SK-N-SH treated with all-trans-retinoic acid at 6 μM for 48 hours (cell line): ENCODE data around the gene PTBP1.

Experiments used
- ATAC-seq: fragments of 200-7000 bp; cut with Tn5 transposase; 3 replicates; pipeline ENCODE4 v1.9.1; 2020; ENCODE audit warnings: mild to moderate bottlenecking, moderate library complexity
- ARNTL ChIP-seq: fragments of 450-650 bp; formaldehyde crosslinking; IDR thresholded peaks from 2 replicates; pipeline ENCODE4 v1.5.0; 2020; ENCODE audit warnings: low read depth, mild to moderate bottlenecking, moderate library complexity, borderline replicate concordance
- BACH2 ChIP-seq: fragments of 250-450 bp; sonication (Bioruptor Pico); IDR thresholded peaks from 2 replicates; pipeline ENCODE4 v1.9.0; 2021; ENCODE audit warnings: mild to moderate bottlenecking, borderline replicate concordance
- CSDC2 ChIP-seq: fragments of 250-450 bp; sonication (Bioruptor Pico); IDR thresholded peaks from 2 replicates; pipeline ENCODE4 v1.5.0; 2020; ENCODE audit warnings: mild to moderate bottlenecking, moderate library complexity
- OSR1 ChIP-seq: fragments of 250-450 bp; sonication (Bioruptor Pico); IDR thresholded peaks from 2 replicates; pipeline ENCODE4 v1.8.0; 2022; ENCODE audit warnings: moderate library complexity, mild to moderate bottlenecking, inconsistent platforms
- RARB ChIP-seq: fragments of 250-450 bp; sonication (Bioruptor Pico); IDR thresholded peaks from 2 replicates; pipeline ENCODE4 v1.8.0; 2021; ENCODE audit warnings: mild to moderate bottlenecking, moderate library complexity
- TOX ChIP-seq: fragments of 250-450 bp; sonication (Bioruptor Pico); IDR thresholded peaks from 2 replicates; pipeline ENCODE4 v1.8.0; 2021; ENCODE audit warnings: mild to moderate bottlenecking, moderate library complexity, borderline replicate concordance
- ZC3H10 ChIP-seq: fragments of 250-450 bp; sonication (Bioruptor Pico); IDR thresholded peaks from 2 replicates; pipeline ENCODE4 v1.5.1; 2021; ENCODE audit warnings: mild to moderate bottlenecking, moderate library complexity
- ZFP30 ChIP-seq: fragments of 450-650 bp; formaldehyde crosslinking; IDR thresholded peaks from 2 replicates; pipeline ENCODE4 v1.5.0; 2022; ENCODE audit warnings: mild to moderate bottlenecking, moderate library complexity
- ZNF565 ChIP-seq: fragments of 450-650 bp; formaldehyde crosslinking; conservative IDR thresholded peaks from 2 replicates; pipeline ENCODE4 v1.5.0; 2020; ENCODE audit warnings: low read depth, mild to moderate bottlenecking, moderate library complexity
- ZNF70 ChIP-seq: fragments of 450-650 bp; formaldehyde crosslinking; IDR thresholded peaks from 2 replicates; pipeline ENCODE4 v1.5.0; 2020; ENCODE audit warnings: mild to moderate bottlenecking, moderate library complexity
- ZNF8 ChIP-seq: fragments of 450-650 bp; formaldehyde crosslinking; IDR thresholded peaks from 2 replicates; pipeline ENCODE4 v1.5.0; 2020; ENCODE audit warnings: mild to moderate bottlenecking, moderate library complexity
- TF ChIP-seq, protein P1 (sequence below): fragments of 250-450 bp; sonication (Bioruptor Pico); IDR thresholded peaks from 2 replicates; pipeline ENCODE4 v1.8.0; 2021; ENCODE audit warnings: low read depth, mild to moderate bottlenecking, moderate library complexity, borderline replicate concordance
- TF ChIP-seq, protein P2 (sequence below): fragments of 250-450 bp; sonication (Bioruptor Pico); IDR thresholded peaks from 2 replicates; pipeline ENCODE4 v1.8.0; 2020; ENCODE audit warnings: mild to moderate bottlenecking, moderate library complexity, borderline replicate concordance
- TF ChIP-seq, protein P3 (sequence below): fragments of 250-450 bp; sonication (Bioruptor Pico); IDR thresholded peaks from 2 replicates; pipeline ENCODE4 v1.5.0; 2020; ENCODE audit warnings: mild to moderate bottlenecking, moderate library complexity
- TF ChIP-seq, protein P4 (sequence below): fragments of 250-450 bp; sonication (Bioruptor Pico); IDR thresholded peaks from 2 replicates; pipeline ENCODE4 v1.5.1; 2020; ENCODE audit warnings: low read depth, mild to moderate bottlenecking, moderate library complexity

PTBP1 gene

DNA sequence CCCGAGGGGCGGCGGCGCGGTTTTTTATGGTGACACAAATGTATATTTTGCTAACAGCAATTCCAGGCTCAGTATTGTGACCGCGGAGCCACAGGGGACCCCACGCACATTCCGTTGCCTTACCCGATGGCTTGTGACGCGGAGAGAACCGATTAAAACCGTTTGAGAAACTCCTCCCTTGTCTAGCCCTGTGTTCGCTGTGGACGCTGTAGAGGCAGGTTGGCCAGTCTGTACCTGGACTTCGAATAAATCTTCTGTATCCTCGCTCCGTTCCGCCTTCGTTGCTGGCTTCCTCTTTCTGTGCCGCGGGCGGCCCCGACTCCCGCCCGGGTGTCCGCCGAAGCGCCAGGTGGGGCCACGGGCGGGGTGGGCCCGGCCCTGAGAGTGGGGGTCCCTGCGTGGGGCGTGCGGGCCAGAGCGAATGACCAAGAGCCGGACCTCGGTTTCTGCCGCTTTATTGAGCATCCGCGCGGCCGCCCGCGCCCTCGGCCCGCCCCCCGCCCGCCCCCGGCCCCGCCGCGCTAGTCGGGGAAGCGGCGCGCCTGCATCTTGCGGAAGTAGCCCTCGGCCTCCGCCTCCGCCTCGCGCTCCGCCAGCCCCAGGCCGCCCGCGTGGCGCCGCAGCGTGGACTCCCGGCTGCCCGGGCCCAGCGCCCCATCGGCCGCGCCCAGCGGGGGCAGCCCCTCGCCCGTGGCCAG, 14.9 kb downstream of the PTBP1 start:
- no peak for ATAC-seq
- TF ChIP-seq ZFP30 (CRISPR knock-in tag) (no peak), ZC3H10 (no peak), ZNF565 (CRISPR knock-in tag) (no peak)

DNA sequence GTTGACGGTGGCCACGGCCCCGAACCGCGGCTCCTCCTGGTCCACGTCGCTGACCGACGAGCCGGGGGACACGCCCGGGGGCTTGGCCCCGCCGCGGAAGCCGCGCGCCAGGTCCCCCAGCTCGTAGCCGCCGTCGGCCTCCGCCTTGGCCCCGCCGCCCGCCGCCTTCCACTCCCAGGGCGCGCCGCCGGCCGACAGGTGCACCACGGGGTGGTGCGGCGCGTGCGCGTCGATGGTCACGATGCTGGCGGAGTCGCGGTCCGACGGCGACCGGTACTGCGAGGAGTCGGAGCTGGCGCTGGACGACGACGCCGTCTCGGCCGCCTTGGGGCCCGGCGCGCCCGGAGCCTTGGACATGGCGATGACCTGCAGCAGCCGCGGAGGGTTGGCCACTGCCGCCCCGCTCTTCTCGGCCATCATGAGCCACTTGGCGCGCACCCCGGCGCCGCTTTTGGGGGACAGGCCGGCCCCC, 15.5 kb downstream of the PTBP1 start:
- no peak for ATAC-seq

GRCh38 chr19:813219-814151, 16.2 kb downstream of the PTBP1 start:
- ATAC-seq = peak; percentile 13
- TF ChIP-seq, protein P1, sequence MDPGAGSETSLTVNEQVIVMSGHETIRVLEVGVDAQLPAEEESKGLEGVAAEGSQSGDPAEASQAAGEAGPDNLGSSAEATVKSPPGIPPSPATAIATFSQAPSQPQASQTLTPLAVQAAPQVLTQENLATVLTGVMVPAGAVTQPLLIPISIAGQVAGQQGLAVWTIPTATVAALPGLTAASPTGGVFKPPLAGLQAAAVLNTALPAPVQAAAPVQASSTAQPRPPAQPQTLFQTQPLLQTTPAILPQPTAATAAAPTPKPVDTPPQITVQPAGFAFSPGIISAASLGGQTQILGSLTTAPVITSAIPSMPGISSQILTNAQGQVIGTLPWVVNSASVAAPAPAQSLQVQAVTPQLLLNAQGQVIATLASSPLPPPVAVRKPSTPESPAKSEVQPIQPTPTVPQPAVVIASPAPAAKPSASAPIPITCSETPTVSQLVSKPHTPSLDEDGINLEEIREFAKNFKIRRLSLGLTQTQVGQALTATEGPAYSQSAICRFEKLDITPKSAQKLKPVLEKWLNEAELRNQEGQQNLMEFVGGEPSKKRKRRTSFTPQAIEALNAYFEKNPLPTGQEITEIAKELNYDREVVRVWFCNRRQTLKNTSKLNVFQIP = no peak
- TF ChIP-seq, protein P2, sequence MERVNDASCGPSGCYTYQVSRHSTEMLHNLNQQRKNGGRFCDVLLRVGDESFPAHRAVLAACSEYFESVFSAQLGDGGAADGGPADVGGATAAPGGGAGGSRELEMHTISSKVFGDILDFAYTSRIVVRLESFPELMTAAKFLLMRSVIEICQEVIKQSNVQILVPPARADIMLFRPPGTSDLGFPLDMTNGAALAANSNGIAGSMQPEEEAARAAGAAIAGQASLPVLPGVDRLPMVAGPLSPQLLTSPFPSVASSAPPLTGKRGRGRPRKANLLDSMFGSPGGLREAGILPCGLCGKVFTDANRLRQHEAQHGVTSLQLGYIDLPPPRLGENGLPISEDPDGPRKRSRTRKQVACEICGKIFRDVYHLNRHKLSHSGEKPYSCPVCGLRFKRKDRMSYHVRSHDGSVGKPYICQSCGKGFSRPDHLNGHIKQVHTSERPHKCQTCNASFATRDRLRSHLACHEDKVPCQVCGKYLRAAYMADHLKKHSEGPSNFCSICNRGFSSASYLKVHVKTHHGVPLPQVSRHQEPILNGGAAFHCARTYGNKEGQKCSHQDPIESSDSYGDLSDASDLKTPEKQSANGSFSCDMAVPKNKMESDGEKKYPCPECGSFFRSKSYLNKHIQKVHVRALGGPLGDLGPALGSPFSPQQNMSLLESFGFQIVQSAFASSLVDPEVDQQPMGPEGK (CRISPR knock-in tag) = no peak
- TF ChIP-seq BACH2 (CRISPR knock-in tag) = no peak
- TF ChIP-seq OSR1 (CRISPR knock-in tag) = no peak
- TF ChIP-seq ZNF565 (CRISPR knock-in tag) = no peak
- no peak for TF ChIP-seq TOX (CRISPR knock-in tag)
- no peak for TF ChIP-seq ZC3H10
- TF ChIP-seq, protein P3, sequence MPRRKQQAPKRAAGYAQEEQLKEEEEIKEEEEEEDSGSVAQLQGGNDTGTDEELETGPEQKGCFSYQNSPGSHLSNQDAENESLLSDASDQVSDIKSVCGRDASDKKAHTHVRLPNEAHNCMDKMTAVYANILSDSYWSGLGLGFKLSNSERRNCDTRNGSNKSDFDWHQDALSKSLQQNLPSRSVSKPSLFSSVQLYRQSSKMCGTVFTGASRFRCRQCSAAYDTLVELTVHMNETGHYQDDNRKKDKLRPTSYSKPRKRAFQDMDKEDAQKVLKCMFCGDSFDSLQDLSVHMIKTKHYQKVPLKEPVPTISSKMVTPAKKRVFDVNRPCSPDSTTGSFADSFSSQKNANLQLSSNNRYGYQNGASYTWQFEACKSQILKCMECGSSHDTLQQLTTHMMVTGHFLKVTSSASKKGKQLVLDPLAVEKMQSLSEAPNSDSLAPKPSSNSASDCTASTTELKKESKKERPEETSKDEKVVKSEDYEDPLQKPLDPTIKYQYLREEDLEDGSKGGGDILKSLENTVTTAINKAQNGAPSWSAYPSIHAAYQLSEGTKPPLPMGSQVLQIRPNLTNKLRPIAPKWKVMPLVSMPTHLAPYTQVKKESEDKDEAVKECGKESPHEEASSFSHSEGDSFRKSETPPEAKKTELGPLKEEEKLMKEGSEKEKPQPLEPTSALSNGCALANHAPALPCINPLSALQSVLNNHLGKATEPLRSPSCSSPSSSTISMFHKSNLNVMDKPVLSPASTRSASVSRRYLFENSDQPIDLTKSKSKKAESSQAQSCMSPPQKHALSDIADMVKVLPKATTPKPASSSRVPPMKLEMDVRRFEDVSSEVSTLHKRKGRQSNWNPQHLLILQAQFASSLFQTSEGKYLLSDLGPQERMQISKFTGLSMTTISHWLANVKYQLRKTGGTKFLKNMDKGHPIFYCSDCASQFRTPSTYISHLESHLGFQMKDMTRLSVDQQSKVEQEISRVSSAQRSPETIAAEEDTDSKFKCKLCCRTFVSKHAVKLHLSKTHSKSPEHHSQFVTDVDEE = no peak

More for the DNA sequence above, 15.5 kb downstream of the PTBP1 start:
- TF ChIP-seq ARNTL (CRISPR knock-in tag) = no peak
- no peak for TF ChIP-seq BACH2 (CRISPR knock-in tag)

- ATAC-seq = peak; percentile 20
- TF ChIP-seq ZNF8 = no peak
Measured at GRCh38 chr19:814152-815078, 17.2 kb downstream of the PTBP1 start.

- peak; percentile 21 for ATAC-seq
- TF ChIP-seq, protein P4, sequence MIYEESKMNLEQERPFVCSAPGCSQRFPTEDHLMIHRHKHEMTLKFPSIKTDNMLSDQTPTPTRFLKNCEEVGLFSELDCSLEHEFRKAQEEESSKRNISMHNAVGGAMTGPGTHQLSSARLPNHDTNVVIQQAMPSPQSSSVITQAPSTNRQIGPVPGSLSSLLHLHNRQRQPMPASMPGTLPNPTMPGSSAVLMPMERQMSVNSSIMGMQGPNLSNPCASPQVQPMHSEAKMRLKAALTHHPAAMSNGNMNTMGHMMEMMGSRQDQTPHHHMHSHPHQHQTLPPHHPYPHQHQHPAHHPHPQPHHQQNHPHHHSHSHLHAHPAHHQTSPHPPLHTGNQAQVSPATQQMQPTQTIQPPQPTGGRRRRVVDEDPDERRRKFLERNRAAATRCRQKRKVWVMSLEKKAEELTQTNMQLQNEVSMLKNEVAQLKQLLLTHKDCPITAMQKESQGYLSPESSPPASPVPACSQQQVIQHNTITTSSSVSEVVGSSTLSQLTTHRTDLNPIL (CRISPR knock-in tag) = no peak
- TF ChIP-seq, protein P3 = no peak
- TF ChIP-seq ZNF8 (no peak), CSDC2 (CRISPR knock-in tag) (no peak), OSR1 (CRISPR knock-in tag) (no peak), RARB (CRISPR knock-in tag) (no peak), ZNF70 (no peak), ZC3H10 (no peak), TOX (CRISPR knock-in tag) (no peak), ZFP30 (CRISPR knock-in tag) (no peak)
- TF ChIP-seq, protein P2 (CRISPR knock-in tag) = no peak
Measured at GRCh38 chr19:815079-815774, 18.0 kb downstream of the PTBP1 start.
